ENCODE results near the gene MTCL1.

Gene MTCL1

GRCh38 chr18:8810157-8810556 lies 104.8 kb downstream of the MTCL1 start:
- no peak for DNase-seq (ENCODE audit: low read depth, low spot score)

GRCh38 chr18:8811115-8811514 lies 105.8 kb downstream of the MTCL1 start:
- DNase-seq (ENCODE audit: low read depth, low spot score), result no peak

- DNase-seq (ENCODE audit: low read depth, low spot score), result peak; percentile 67
Measured at GRCh38 chr18:8812631-8813030, 107.3 kb downstream of the MTCL1 start.

DNA sequence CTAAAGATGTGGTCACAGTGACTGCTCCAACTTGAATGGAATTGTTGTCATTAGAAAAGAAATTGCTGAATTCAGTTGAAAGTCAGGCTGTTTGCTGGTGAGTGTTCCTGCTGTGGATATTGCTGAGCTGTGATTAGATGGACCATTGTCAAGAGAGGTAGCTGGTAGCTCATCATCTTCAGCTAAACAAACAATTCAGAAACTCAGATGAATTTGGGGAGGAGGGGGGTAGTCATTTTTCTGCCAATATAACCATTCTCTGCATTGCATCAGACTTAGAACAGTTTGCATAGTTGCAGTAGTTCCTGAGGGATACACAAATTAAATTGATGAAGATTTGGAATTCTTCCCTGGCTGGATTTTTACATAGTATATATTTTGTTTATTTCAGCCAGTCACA lies 108.3 kb downstream of the MTCL1 start:
- DNase-seq (ENCODE audit: low read depth, low spot score), result no peak

GRCh38 chr18:8814206-8814605 lies 108.8 kb downstream of the MTCL1 start:
- DNase-seq (ENCODE audit: low read depth, low spot score), result peak; percentile 69

- no peak for DNase-seq (ENCODE audit: low read depth, low spot score)
Measured at GRCh38 chr18:8816220-8816619, 110.9 kb downstream of the MTCL1 start.

GRCh38 chr18:8816816-8817215 lies 111.5 kb downstream of the MTCL1 start:
- peak; percentile 61 for DNase-seq (ENCODE audit: low read depth, low spot score)

GRCh38 chr18:8818982-8819381 lies 113.6 kb downstream of the MTCL1 start:
- no peak for DNase-seq (ENCODE audit: low read depth, low spot score)

DNA sequence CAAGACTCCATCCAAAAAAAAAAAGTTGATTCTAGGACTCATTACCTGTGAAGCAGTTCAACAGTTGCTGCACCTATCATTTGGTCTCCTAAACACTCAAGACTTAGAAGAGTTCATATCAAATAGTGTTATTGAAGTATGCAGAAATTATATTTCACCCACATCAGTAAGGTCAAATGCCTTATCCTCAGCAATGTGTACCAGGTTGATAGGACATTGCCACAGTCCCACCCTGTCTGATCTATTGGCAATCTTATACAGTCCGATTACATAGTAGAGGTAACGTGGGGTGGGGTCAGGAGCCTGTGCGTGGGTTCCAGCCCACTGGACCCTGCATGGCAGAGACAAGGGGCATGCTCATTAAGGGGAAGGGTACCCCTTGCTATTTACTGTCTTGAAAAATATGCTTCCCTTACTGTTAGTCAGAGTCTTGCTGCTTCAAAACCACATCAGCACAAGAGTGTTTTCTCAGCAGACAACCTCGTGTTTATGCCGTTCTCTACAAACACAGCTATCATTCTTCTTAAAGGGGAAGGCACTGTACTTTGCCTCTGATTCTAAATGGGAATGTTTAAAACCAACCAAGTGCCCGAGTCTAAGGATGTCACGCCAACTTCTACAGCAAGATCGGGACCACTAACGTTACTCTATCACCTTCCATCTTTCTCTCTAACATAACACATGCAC lies 115.2 kb downstream of the MTCL1 start:
- DNase-seq (ENCODE audit: low read depth, low spot score), result no peak

- no peak for DNase-seq (ENCODE audit: low read depth, low spot score)
Measured at GRCh38 chr18:8821083-8821465, 115.7 kb downstream of the MTCL1 start.

DNA sequence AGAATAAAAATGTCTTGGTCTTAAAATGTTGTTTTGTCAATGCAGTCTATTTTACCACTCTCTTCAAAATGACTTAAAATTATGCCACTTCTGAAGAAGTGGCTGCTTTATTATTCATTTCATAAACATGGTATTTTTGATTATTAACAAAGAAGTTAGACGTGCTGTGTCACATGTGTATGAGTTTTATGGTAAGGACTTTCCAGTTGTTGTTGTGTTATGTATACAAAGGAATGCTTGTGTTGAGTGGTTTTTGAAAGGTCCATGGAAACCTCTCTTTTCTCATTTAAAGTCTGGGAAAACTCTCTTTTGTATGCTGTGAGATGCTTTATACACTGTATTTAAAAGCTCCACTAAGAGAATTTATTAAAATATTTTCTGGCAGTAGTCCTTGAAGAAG lies 116.2 kb downstream of the MTCL1 start:
- DNase-seq (ENCODE audit: low read depth, low spot score), result no peak

DNA sequence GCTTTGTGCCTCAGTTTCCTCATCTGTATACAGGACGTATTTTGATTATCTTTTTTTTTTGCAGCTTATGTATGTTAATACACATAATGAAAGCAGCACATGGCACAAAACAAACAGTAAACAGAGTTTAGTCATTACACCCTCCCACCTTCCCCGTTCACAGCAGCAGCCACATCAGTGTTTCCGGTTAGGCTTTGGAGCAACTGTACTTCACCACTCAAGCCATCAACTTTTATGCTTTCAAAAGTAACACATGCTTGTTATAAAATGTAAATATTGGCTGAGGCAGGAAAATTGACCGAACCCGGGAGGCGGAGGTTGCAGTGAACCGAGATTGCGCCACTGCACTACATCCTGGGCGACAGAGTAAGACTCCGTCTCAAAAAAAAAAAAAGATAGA lies 117.3 kb downstream of the MTCL1 start:
- no peak for DNase-seq (ENCODE audit: low read depth, low spot score)

DNA sequence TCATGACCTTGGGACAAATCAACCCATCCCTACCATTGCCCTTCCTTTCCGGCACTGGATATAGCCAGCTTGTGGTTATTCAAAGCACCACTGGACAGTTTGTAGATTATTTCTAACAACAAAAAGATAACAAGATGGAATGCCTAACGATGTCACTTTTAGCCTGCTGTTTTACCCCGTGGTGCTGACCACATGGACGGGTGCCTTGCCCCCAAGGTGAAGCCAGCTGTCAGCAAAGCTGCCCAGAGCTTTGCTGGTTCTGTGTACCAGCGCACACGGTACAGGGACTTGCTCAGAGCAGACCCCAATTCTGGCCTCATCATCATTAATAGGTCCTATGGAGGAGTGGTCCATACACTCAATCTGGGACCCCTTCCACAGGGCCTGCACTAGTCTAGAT lies 118.2 kb downstream of the MTCL1 start:
- DNase-seq (ENCODE audit: low read depth, low spot score), result no peak

DNA sequence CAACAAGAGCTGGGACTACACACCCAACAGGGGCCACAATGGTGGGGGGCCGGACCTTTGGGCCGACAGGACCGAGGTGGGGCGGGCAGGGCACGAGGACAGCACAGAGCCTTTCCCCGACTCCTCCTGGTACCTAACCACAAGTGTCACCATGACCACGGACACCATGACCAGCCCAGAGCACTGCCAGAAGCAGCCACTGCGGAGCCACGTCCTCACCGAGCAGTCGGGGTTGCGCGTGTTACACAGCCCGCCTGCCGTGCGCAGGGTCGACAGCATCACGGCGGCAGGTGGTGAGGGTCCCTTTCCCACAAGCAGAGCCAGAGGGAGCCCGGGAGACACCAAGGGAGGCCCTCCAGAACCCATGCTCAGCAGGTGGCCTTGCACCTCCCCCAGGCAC lies 119.5 kb downstream of the MTCL1 start:
- no peak for DNase-seq (ENCODE audit: low read depth, low spot score)

DNA sequence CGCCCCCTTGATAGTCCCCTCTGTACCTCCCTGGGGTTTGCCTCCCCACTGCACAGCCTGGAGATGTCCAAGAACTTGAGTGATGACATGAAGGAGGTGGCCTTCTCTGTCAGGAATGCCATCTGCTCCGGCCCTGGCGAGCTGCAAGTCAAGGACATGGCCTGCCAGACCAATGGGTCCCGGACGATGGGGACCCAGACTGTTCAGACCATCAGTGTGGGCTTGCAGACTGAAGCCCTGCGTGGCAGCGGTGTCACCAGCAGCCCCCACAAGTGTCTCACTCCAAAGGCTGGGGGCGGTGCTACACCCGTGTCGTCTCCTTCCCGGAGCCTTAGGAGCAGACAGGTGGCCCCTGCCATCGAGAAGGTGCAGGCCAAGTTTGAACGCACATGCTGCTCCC lies 119.9 kb downstream of the MTCL1 start:
- no peak for DNase-seq (ENCODE audit: low read depth, low spot score)

- DNase-seq (ENCODE audit: low read depth, low spot score), result no peak
Measured at GRCh38 chr18:8825729-8826375, 120.5 kb downstream of the MTCL1 start.

DNA sequence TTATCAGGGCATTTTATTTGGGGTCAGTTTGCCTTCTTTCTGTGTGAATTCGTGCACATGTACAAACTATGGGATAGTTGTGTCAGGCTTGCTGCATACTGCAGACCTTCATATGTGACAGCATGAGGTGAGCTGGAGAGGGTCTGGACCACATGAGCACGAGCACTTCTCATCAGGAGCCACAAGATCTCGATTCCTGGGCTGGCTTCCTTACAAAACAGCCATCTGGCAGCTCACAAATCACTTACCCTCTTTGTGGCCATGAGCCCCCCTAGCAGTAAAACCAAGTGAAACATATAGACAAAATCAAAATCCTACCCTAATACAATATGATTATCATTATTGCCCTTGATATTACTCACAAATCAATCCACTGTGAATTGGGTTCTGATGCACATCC lies 121.2 kb downstream of the MTCL1 start:
- DNase-seq (ENCODE audit: low read depth, low spot score), result no peak

GRCh38 chr18:8826971-8827370 lies 121.6 kb downstream of the MTCL1 start:
- no peak for DNase-seq (ENCODE audit: low read depth, low spot score)

- peak; percentile 42 for DNase-seq (ENCODE audit: low read depth, low spot score)
Measured at GRCh38 chr18:8828300-8828699, 122.9 kb downstream of the MTCL1 start.

DNA sequence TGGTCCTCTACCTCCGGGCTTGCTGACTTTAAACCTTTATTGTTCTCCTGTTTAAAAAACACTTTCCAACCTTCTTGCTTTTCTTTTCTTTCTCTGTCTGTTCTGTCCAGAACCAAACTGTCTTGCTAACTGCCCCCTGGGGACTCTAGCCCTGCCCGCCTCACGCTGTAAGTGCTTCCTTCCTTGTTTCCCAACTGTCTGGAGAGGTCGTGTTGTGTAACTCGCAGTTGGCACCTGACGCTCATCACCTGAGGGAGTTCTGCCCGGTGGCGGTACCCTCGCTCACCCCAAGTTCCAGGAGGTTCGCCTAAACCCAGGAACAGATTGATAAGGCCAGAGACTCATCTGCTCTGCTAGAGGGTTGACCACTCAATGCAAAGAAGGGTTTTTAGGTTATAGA lies 123.4 kb downstream of the MTCL1 start:
- DNase-seq (ENCODE audit: low read depth, low spot score), result no peak

DNA sequence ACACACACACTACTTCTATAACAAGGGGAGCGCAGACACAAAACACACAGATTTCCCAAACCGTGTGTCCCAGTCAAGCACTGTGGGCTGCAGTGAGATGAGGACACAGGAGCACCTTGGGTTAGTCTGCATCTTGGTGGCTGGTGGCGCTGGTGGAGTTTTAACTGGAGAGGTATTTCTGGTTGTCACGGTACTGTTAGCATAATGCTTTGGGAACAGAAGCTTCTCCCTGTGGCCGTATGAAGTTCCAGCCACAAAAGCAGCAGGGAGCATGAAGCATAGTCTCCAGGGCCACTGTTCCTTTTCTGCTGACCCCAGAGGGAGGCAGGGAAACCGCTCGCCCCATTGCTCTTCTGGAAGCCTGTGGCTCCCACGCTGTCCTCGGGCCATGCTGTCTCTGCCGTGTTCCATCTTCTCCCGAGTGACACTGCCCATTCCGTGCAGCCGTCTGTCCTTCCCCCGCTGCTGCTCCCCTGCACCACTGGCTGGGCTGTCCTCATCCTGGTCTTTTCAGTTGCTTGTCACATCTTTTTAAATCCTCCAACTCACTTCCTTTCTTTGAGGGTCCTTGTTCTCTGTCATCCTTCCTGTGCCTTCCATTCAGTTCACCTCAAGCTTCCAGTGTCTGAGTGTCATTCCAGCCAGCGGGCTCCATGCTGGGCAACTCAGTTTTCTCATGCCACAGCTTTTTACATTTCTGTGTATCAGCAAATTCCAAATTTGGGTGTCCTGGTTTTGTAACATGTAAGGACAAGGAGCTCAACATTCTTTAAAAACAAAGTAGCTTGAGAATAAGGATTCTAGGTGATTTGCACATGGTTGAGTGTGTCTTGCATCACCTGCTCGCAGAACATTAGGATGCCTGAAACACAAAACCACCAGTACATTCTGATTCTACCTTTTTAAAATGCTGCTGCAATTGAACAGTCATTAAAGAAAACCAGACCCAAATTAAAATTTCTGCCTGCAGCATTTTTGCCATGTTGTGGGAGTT lies 125.0 kb downstream of the MTCL1 start:
- no peak for DNase-seq (ENCODE audit: low read depth, low spot score)

GRCh38 chr18:8831112-8831511 lies 125.8 kb downstream of the MTCL1 start:
- DNase-seq (ENCODE audit: low read depth, low spot score), result no peak
